CD4-positive, CD25-positive, alpha-beta regulatory T cell (primary cell): ENCODE measurements around the gene PROC. TPM values are rescaled to one million over a fixed set of nuclear protein-coding genes. Genes with fewer than 3 reads are reported as not detected.

Experiments used
- ATAC-seq, 2 donors: fragments of 150-1000 bp; cut with Tn5 transposase; one replicate each; pipeline ENCODE4 v1.10.0; 2021; ENCODE audit warnings: low read depth in 2 of 2, moderate number of reproducible peaks in 2 of 2, moderate library complexity in 1 of 2
- DNase-seq, 3 donors: peaks; one replicate each; pipeline versions ENCODE4 v3.0.0 to v3.0.0-alpha.2; 2012 to 2022; ENCODE audit warnings: mixed read lengths in 1 of 3
- H3K27ac ChIP-seq: one replicate; pipeline ENCODE4 v1.7.0; 2013; ENCODE audit warnings: mild to moderate bottlenecking, low read length; ENCODE audit not compliant: insufficient read depth, poor library complexity, severe bottlenecking
- H3K27me3 ChIP-seq: one replicate; pipeline ENCODE4 v1.7.0; 2013; ENCODE audit warnings: low read length; ENCODE audit not compliant: control insufficient read depth, insufficient read depth
- H3K36me3 ChIP-seq: one replicate; pipeline ENCODE4 v1.7.0; 2013; ENCODE audit warnings: mild to moderate bottlenecking, low read length, moderate library complexity; ENCODE audit not compliant: control insufficient read depth, insufficient read depth
- H3K4me1 ChIP-seq: 2 replicates; pipeline ENCODE4 v1.7.0; 2013; ENCODE audit warnings: mild to moderate bottlenecking, low read length; ENCODE audit not compliant: insufficient read depth, control insufficient read depth, poor library complexity, severe bottlenecking
- H3K4me3 ChIP-seq: one replicate; pipeline ENCODE4 v1.7.0; 2013; ENCODE audit warnings: low read depth, mild to moderate bottlenecking, low read length, moderate library complexity
- H3K9me3 ChIP-seq, 2 experiments: 1 replicate in 1 of 2; 2 replicates in 1 of 2; pipeline ENCODE4 v1.7.0; 2013; ENCODE audit warnings: low read length in 2 of 2, mild to moderate bottlenecking in 1 of 2, moderate library complexity in 1 of 2; ENCODE audit not compliant: control insufficient read depth in 2 of 2
- H3K27ac Mint-ChIP-seq, 3 donors: one replicate each; pipeline ENCODE4 v1.8.0; 2020 to 2022; ENCODE audit warnings: mild to moderate bottlenecking in 3 of 3, mixed read lengths in 3 of 3, moderate library complexity in 2 of 3
- H3K27me3 Mint-ChIP-seq: one replicate; pipeline ENCODE4 v1.8.0; 2022; ENCODE audit warnings: mild to moderate bottlenecking, mixed read lengths
- H3K36me3 Mint-ChIP-seq: one replicate; pipeline ENCODE4 v1.8.0; 2020; ENCODE audit warnings: mixed read lengths
- H3K4me1 Mint-ChIP-seq, 4 donors: one replicate each; pipeline ENCODE4 v1.8.0; 2020 to 2022; ENCODE audit warnings: mixed read lengths in 4 of 4, mild to moderate bottlenecking in 1 of 4
- H3K4me3 Mint-ChIP-seq, 4 donors: one replicate each; pipeline ENCODE4 v1.8.0; 2020 to 2022; ENCODE audit warnings: mild to moderate bottlenecking in 4 of 4, mixed read lengths in 4 of 4, moderate library complexity in 3 of 4
- H3K9me3 Mint-ChIP-seq, 7 donors: one replicate each; pipeline ENCODE4 v1.8.0; 2020 to 2022; ENCODE audit warnings: mixed read lengths in 7 of 7, mild to moderate bottlenecking in 3 of 7, moderate library complexity in 2 of 7
- polyA plus RNA-seq, 4 donors: library from polyadenylated mRNA; unstranded; fragments of 300-500 nt; fragmentation: Illumina TruSeq; gene quantifications; one replicate each; pipeline ENCODE4 v1.2.3, GENCODE V29; 2021
- total RNA-seq: library from RNA; stranded (reverse); gene quantifications from one replicate; pipeline ENCODE4 v1.2.3, GENCODE V29; 2022

Gene PROC
- total and polyA plus RNA-seq, 5 donors from 2014 or later = 0.35 TPM; not detected in 4

DNA sequence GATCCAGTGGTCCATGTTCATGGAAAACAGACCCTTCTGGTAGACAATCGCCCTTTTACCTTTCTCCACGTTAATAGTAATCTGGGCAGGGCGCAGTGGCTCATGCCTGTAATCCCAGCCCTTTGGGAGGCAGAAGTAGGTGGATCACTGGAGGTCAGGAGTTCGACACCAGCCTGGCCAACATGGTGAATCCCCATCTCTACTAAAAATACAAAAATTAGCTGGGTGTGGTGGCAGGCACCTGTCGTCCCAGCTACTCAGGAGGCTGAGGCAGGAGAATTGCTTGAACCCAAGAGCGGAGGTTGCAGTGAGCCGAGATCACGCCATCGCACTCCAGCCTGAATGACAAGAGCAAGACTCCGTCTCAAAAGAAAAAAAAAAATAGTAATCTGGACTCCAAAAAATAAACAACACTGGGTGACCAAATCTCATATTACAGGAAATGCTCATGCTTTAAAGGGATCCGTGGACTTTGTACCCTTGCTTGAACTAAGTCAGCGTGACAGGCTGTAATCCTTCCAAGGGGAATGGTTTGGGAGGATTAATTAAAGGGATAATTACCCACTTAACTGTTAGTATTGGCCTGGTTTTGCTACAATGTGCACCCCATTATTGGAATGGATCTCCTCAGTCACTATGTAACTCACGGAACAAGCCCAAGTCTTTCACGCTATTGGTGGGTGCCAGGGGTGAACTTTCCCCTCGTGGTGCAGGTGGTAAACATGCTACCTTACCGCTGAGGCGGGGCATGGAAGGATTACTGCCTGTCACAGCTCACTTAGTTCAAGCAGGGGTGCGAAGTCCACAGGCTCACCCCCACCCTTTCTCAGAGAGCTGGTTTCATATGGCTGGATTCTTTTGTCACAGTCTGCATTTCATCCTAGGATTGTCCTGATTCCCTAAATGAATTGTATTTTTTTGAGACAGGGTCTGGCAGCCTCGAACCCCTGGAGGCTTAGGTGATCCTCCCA, 36.7 kb downstream of the PROC start:
- Mint-ChIP-seq H3K27me3 (no peaks in the 10 kb centered on the region), H3K4me1 (peaks cover 0 to 7% (median 6%) of the 10 kb centered on the region in 4 donors), H3K9me3 (no peaks in the 10 kb centered on the region), H3K36me3 (peaks cover 18% of the 10 kb centered on the region), H3K4me3 (no peak overlapping the region), H3K27ac (no peak overlapping the region)
- DNase-seq = no peak
- Histone ChIP-seq H3K4me1 (no peaks in the 10 kb centered on the region), H3K27me3 (no peaks in the 10 kb centered on the region), H3K27ac (no peak overlapping the region), H3K36me3 (no peaks in the 10 kb centered on the region), H3K9me3 (no peaks in the 10 kb centered on the region), H3K4me3 (no peak overlapping the region)
- ATAC-seq = no peak

DNA sequence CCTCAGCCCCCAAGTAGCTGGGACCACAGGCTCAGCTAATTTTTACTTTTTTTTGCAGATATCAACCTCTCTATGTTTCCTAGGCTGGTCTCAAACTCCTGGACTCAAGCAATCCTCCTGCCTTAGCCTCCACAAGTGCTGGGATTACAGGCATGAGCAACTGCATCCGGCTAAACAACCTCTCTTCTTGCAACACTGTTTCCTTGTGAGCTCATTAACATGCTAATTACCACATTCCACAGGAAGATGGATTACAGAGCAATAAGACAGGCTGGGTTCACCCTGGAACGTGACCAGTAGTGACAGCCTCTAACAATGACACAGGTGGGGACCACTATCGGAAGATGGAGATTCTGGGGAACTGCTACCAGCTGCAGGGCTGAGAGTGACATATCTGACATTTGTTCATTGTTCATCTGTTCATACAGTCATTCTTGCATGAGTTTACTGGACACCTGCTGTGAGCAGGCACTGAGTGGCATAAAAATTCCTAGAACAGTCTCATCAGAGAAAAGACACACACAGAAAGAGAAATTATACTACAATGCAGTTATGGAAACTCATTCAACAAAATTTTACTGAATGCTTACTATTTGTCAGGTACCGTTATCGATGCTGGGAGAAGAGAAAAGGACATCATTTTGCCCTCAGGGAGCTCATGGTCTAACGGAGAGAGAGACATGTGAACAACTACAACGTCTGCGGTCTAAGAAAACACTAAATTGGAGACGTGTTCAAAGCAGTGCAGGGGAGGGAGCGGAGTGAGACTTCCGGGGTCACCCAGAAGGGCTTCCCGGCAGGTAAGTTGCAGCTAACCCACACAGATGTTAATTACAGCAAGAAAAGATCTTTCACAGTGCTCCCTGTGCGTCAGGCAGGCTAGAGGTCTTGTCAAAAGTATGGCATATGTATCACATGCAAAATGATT, 37.6 kb downstream of the PROC start:
- ATAC-seq = no peak
- no peak overlapping the region for H3K4me3 Mint-ChIP-seq
- peaks cover 21% of the 10 kb centered on the region for H3K36me3 Mint-ChIP-seq

DNA sequence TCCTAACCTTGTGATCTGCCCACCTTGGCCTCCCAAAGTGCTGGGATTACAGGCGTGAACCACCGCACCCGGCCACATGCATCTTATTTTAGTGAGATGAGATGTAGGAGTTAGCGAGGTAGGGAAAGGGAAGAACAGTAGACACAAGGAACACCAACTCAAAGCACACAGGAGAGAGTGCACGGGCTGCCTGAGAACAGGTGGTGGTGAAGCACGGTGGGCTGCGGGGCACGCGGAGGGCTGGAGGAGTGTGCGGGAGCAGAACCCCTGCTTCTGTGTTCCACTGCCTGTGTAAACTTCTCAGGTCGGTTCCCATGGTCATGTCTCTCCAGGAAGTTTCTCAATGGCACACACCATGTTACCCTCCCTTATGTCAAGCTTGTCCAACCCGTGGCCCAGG, 38.7 kb downstream of the PROC start:
- Histone ChIP-seq H3K4me3 (no peak overlapping the region), H3K9me3 (no peaks in the 10 kb centered on the region), H3K36me3 (no peaks in the 10 kb centered on the region), H3K27ac (no peak overlapping the region), H3K4me1 (no peaks in the 10 kb centered on the region), H3K27me3 (no peaks in the 10 kb centered on the region)
- no peaks in the 10 kb centered on the region for H3K27me3 Mint-ChIP-seq
- peak overlapping the region in 1 of 3 donors; percentile 26 for H3K27ac Mint-ChIP-seq
- DNase-seq (no peak), ATAC-seq (no peak)
- H3K4me3 Mint-ChIP-seq = no peak overlapping the region
- no peaks in the 10 kb centered on the region for H3K9me3 Mint-ChIP-seq
- H3K36me3 Mint-ChIP-seq = peaks cover 21% of the 10 kb centered on the region
- H3K4me1 Mint-ChIP-seq = peaks cover 0 to 7% (median 6%) of the 10 kb centered on the region in 4 donors

More for the DNA sequence above, 37.6 kb downstream of the PROC start:
- Histone ChIP-seq H3K4me3 (no peak overlapping the region), H3K4me1 (no peaks in the 10 kb centered on the region), H3K36me3 (no peaks in the 10 kb centered on the region), H3K27me3 (no peaks in the 10 kb centered on the region), H3K27ac (no peak overlapping the region), H3K9me3 (no peaks in the 10 kb centered on the region)
- no peaks in the 10 kb centered on the region for H3K27me3 Mint-ChIP-seq
- no peak for DNase-seq
- no peak overlapping the region for H3K27ac Mint-ChIP-seq
- H3K4me1 Mint-ChIP-seq = peaks cover 0 to 7% (median 6%) of the 10 kb centered on the region in 4 donors
- H3K9me3 Mint-ChIP-seq = no peaks in the 10 kb centered on the region

DNA sequence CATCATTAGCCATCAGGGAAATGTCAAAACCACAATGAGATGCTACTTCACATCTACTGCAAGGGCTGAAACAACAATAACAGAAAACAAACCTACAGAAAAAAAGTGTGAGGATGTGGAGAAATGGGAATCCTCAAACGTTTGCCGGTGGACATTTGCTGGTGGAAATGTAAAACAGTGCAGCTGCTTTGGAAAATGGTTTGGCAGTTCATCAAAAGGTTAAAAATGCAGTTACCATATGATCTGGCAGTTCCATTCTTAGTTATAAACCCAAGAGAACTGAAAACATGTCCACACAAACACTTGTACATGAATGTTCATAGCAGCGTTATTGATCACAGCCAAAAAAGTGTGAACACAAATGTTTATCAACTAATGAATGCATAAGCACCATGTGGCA, 44.2 kb downstream of the PROC start:
- Mint-ChIP-seq H3K4me1 (peaks cover 6 to 20% (median 15%) of the 10 kb centered on the region in 4 donors), H3K36me3 (peaks cover 20% of the 10 kb centered on the region), H3K4me3 (no peak overlapping the region), H3K27ac (no peak overlapping the region), H3K27me3 (no peaks in the 10 kb centered on the region), H3K9me3 (no peaks in the 10 kb centered on the region)
- Histone ChIP-seq H3K36me3 (no peaks in the 10 kb centered on the region), H3K9me3 (no peaks in the 10 kb centered on the region), H3K4me3 (no peak overlapping the region), H3K27me3 (no peaks in the 10 kb centered on the region), H3K4me1 (peaks cover 11% of the 10 kb centered on the region), H3K27ac (no peak overlapping the region)
- DNase-seq (no peak), ATAC-seq (no peak)

DNA sequence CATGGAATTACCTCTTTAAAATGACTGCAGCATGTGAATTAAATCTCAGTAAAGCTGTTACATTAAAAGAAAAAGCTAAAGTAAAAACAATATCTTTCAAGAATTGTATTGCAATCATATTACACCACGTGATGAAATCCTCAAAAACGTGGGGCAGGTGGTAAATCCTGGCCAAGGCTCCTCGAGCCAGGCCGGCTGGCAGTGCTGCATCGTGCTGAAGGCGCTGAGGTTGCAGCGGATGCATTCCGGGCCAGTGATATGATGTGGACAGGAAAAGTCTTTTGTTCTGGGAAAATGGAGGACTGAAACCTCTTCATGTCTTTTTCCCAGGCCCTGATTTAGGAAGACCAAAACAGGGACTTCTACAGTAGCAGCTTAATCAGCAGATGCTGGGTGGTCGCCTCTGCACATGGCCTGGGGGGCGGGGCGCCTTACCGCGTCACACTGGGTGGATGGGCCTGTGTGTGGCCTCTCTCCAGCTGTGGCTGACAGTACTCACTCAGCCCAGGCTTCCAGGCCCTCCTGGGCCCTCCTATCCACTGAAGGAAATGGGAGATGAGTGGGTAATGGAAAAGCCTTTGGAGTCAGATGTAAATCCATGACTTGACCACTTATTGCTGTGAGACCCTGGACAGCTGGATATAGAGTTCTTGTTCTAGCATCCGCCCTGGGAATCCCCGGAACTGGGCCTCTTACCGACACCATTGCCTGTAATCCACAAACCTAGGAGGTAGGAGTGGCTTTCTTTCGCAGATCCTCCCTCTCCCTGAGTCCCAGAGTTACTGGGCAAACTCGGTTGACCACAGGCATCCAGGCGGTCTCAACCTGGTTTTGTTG, 45.1 kb downstream of the PROC start:
- H3K27ac Mint-ChIP-seq = no peak overlapping the region
- Histone ChIP-seq H3K4me1 (peaks cover 11% of the 10 kb centered on the region), H3K36me3 (peaks cover 3% of the 10 kb centered on the region), H3K27me3 (no peaks in the 10 kb centered on the region), H3K27ac (no peak overlapping the region), H3K4me3 (no peak overlapping the region), H3K9me3 (no peaks in the 10 kb centered on the region)
- DNase-seq = no peak
- peaks cover 28% of the 10 kb centered on the region for H3K36me3 Mint-ChIP-seq
- H3K27me3 Mint-ChIP-seq = no peaks in the 10 kb centered on the region
- H3K4me3 Mint-ChIP-seq = no peak overlapping the region
- H3K4me1 Mint-ChIP-seq = peaks cover 6 to 20% (median 15%) of the 10 kb centered on the region in 4 donors
- no peaks in the 10 kb centered on the region for H3K9me3 Mint-ChIP-seq
- no peak for ATAC-seq

DNA sequence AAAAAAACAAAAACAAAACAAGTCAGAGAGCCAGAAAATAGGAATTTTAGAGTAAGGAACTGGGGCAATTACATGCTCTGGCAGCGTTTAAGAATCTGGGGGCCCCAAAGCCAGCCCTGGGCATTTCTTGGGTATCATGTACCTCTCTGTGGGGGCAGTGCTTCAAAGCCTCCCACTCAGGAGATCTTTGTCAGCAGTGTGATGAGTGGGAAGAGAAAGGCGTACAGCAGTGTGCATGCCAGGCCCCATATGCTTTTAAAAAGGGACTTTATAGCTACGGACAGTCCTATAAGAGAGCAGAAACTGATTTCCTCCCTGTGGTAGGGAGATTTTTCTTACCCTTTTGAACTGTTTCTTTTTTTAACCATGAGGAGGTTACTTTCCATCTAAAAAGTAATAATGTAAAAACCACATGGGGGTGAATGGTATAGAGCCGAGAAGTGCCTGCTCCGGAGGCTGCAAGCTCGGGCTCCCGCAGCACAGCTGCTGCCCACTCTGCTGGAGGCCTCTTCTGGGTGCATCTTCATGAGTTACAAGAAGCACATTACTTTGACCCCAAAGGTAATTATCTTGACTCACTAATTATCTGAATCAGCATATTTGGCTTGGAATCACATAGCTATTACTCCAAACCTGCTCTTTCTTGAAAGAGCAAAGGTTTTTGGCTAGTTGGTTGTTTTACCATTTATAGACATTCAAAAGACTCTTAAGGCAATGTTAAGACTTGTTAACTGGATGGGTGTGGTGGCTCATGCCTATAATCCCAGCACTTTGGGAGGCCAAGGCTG, 46.4 kb downstream of the PROC start:
- H3K9me3 Mint-ChIP-seq = peaks cover 0 to 2% (median 0%) of the 10 kb centered on the region in 7 donors
- ATAC-seq (no peak), DNase-seq (no peak)
- H3K27me3 Mint-ChIP-seq = no peaks in the 10 kb centered on the region
- H3K27me3 ChIP-seq = no peaks in the 10 kb centered on the region
- H3K4me1 ChIP-seq = peaks cover 11% of the 10 kb centered on the region
- no peaks in the 10 kb centered on the region for H3K9me3 ChIP-seq
- H3K4me1 Mint-ChIP-seq = peaks cover 6 to 20% (median 15%) of the 10 kb centered on the region in 4 donors
- H3K36me3 ChIP-seq = peaks cover 10% of the 10 kb centered on the region
- peaks cover 31% of the 10 kb centered on the region for H3K36me3 Mint-ChIP-seq
- no peak overlapping the region for H3K27ac ChIP-seq
- H3K4me3 ChIP-seq = no peak overlapping the region
- H3K4me3 Mint-ChIP-seq = no peak overlapping the region
- no peak overlapping the region for H3K27ac Mint-ChIP-seq
